Measurements from ENCODE around the gene VTI1A.

Gene VTI1A

DNA sequence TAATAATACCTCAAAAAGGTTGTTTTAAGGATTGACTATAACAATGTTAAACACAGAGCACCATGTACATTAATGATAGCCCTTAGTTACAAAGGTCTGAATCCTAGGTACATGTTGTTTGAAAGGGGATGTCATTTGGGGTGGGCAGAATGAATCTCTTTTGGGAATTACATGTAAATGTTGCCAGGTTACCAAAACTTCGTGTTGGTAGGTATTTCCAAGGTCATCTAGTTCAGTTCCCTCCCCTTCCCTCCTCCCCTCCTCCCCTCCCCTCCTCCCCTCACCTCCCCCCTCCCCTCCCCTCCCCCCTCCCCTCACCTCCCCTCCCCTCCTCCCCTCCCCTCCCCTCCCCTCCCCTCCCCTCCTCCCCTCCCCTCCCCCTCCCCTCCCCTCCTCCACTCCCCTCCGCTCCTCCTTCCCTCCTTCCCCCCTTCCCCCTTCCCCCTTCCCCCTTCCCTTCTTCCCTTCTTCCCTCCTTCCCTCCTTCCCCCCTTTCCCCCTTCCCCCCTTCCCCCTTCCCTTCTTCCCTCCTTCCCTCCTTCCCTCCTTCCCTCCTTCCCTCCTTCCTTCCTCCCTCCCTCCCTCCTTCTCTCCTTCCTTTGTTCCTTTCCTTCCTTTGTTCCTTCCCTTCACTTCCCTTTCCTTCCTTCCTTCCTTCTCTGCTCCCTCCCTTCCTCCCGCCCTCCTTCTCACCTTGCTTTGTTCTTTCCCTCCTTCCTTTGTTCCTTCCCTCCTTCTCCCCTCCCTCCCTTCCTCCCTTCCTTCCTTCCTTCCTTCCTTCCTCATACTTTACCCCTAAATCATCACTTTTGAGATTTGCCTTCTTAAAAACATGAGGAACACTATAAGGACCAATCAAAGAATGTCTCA lies 8.1 kb downstream of the VTI1A start:
- no peak for DNase-seq
- Histone ChIP-seq H4K20me1 (ENCODE audit: insufficient read depth, low read length) (no peaks in the 10 kb centered on the region), H2AFZ (ENCODE audit: low read length) (no peak overlapping the region), H3F3A (ENCODE audit: insufficient read depth, low read length) (no peaks in the 10 kb centered on the region), H3K27ac (ENCODE audit: low read length) (no peak overlapping the region), H3K36me3 (replicated peaks; ENCODE audit: insufficient read depth, low read length) (no peaks in the 10 kb centered on the region), H3K9ac (ENCODE audit: low read length) (no peak overlapping the region), H3K79me2 (ENCODE audit: low read length) (peaks cover 14% of the 10 kb centered on the region), H3K4me3 (ENCODE audit: low read length) (no peak overlapping the region), H3K4me2 (ENCODE audit: low read depth, low read length) (no peak overlapping the region), H3K4me1 (ENCODE audit: low read length) (no peaks in the 10 kb centered on the region), H3K27me3 (replicated peaks; ENCODE audit: insufficient read depth, low read length) (no peaks in the 10 kb centered on the region), H3K9me3 (replicated peaks; ENCODE audit: insufficient read depth, low read length) (no peaks in the 10 kb centered on the region), H3K9me2 (replicated peaks; ENCODE audit: insufficient read depth, low read length) (no peaks in the 10 kb centered on the region)
- TF ChIP-seq EZH2phosphoT487 (IDR thresholded peaks at IDR 0.05; ENCODE audit: low read length): no peak
- no peak for TF ChIP-seq CTCF (IDR thresholded peaks at IDR 0.05; ENCODE audit: low read length)
- no peak for TF ChIP-seq EZH2 (optimal IDR thresholded peaks at IDR 0.05; ENCODE audit: low read depth, low read length)

- H3K27me3 ChIP-seq (replicated peaks; ENCODE audit: insufficient read depth, low read length): no peaks in the 10 kb centered on the region
- DNase-seq: no peak
- H3K9ac ChIP-seq (ENCODE audit: low read length): no peak overlapping the region
- H3K4me3 ChIP-seq (ENCODE audit: low read length): no peak overlapping the region
- peaks cover 2% of the 10 kb centered on the region; the same call in 1 of the 2 replicates for H3K79me2 ChIP-seq (ENCODE audit: low read length)
- no peaks in the 10 kb centered on the region for H3F3A ChIP-seq (ENCODE audit: insufficient read depth, low read length)
- H3K4me2 ChIP-seq (ENCODE audit: low read depth, low read length): no peak overlapping the region
- H3K4me1 ChIP-seq (ENCODE audit: low read length): no peaks in the 10 kb centered on the region
- TF ChIP-seq EZH2phosphoT487 (IDR thresholded peaks at IDR 0.05; ENCODE audit: low read length) (no peak), CTCF (IDR thresholded peaks at IDR 0.05; ENCODE audit: low read length) (peak; percentile 19; the same call in 1 of the 2 replicates)
- no peak overlapping the region for H3K27ac ChIP-seq (ENCODE audit: low read length)
- no peaks in the 10 kb centered on the region for H3K36me3 ChIP-seq (replicated peaks; ENCODE audit: insufficient read depth, low read length)
- no peaks in the 10 kb centered on the region for H4K20me1 ChIP-seq (ENCODE audit: insufficient read depth, low read length)
- H3K9me3 ChIP-seq (replicated peaks; ENCODE audit: insufficient read depth, low read length): no peaks in the 10 kb centered on the region
- H3K9me2 ChIP-seq (replicated peaks; ENCODE audit: insufficient read depth, low read length): no peaks in the 10 kb centered on the region
- no peak overlapping the region for H2AFZ ChIP-seq (ENCODE audit: low read length)
Measured at GRCh38 chr10:112456533-112456932, 9.5 kb downstream of the VTI1A start.

DNA sequence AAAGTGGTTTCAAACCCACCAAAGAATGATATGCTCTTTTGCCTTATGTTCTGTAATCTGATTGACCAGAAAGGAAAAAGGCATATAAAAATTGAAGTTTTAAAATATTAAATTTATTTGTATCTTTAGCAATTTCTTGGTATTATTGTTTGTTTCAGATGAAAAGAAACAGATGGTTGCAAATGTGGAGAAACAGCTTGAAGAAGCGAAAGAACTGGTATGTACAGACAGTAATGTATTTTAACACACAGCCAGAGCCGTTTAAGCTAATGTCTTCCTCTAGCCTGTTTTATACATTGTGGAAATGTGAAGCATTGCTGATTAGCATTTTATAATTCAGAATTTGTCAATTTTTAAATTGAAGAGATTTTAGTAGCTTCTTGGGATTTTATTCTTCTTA lies 13.4 kb downstream of the VTI1A start:
- no peaks in the 10 kb centered on the region for H3K36me3 ChIP-seq (replicated peaks; ENCODE audit: insufficient read depth, low read length)
- H3K27ac ChIP-seq (ENCODE audit: low read length): no peak overlapping the region
- no peaks in the 10 kb centered on the region for H3K9me2 ChIP-seq (replicated peaks; ENCODE audit: insufficient read depth, low read length)
- H3K4me1 ChIP-seq (ENCODE audit: low read length): peaks cover 4% of the 10 kb centered on the region; the same call in 1 of the 2 replicates
- no peak overlapping the region for H2AFZ ChIP-seq (ENCODE audit: low read length)
- TF ChIP-seq EZH2phosphoT487 (IDR thresholded peaks at IDR 0.05; ENCODE audit: low read length): no peak
- TF ChIP-seq EZH2 (optimal IDR thresholded peaks at IDR 0.05; ENCODE audit: low read depth, low read length): no peak
- no peak for TF ChIP-seq CTCF (IDR thresholded peaks at IDR 0.05; ENCODE audit: low read length)
- 0 out of 2 replicates have a peak, but pooled peaks cover 4% of the 10 kb centered on the region for H4K20me1 ChIP-seq (ENCODE audit: insufficient read depth, low read length)
- no peak overlapping the region for H3K4me3 ChIP-seq (ENCODE audit: low read length)
- no peaks in the 10 kb centered on the region for H3K9me3 ChIP-seq (replicated peaks; ENCODE audit: insufficient read depth, low read length)
- peaks cover 4% of the 10 kb centered on the region for H3F3A ChIP-seq (ENCODE audit: insufficient read depth, low read length)
- H3K4me2 ChIP-seq (ENCODE audit: low read depth, low read length): no peak overlapping the region
- H3K79me2 ChIP-seq (ENCODE audit: low read length): no peaks in the 10 kb centered on the region
- H3K27me3 ChIP-seq (replicated peaks; ENCODE audit: insufficient read depth, low read length): no peaks in the 10 kb centered on the region
- DNase-seq: no peak
- no peak overlapping the region for H3K9ac ChIP-seq (ENCODE audit: low read length)
